ENCODE results near the gene INAFM2. TPM values are rescaled to one million over a fixed set of nuclear protein-coding genes. Genes with fewer than 3 reads are reported as not detected.
A peak's percentile ranks its signal among the peaks of the same experiment; 100 is the strongest.

Gene INAFM2
- total and polyA plus RNA-seq, 9 of the 15 experiments (the other 6 are each of a cell fraction or from before 2014, with no cell fraction given), result 11.8 to 43.1 (median 27.2) TPM

DNA sequence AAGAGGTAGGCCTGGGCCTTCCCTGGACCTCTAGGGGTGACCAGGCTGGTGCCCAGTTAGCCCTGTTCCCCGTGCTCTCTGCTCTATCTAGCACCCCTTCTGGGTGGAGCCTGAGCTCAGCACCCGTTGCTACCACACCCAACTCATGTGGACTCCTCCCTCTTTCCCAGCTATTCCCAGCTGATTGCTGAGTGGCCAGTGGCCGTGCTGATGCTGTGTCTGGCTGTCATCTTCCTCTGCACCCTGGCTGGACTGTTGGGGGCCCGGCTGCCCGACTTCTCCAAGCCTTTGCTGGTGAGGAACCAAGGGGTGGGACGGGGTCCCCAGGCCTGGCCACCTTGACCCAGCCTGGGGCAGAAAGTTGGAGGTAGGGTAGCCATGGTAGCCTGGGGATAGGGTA lies 40.8 kb downstream of the INAFM2 start:
- intact Hi-C loops (cut with micrococcal nuclease), result no loop called here
- FAIRE-seq, result peak; percentile 32

More for the DNA sequence above, 40.8 kb downstream of the INAFM2 start:
- Histone ChIP-seq H3K27me3 (ENCODE audit: control insufficient read depth in 2 of 2, insufficient read depth in 2 of 2, low read length in 2 of 2) (peaks cover 0 to 10% of the 10 kb centered on the region in 2 experiments; a peak in 2 of 5 replicates), H3K36me3 (ENCODE audit: control insufficient read depth, insufficient read depth, low read length) (no peaks in the 10 kb centered on the region), H3K27ac (ENCODE audit: extremely low read depth, low read depth, low read length) (no peak overlapping the region), H3K4me1 (replicated peaks in 1 of 2; ENCODE audit: control insufficient read depth in 2 of 2, insufficient read depth in 2 of 2, low read length in 2 of 2) (peaks cover 9 to 37% of the 10 kb centered on the region in 2 experiments), H4K20me1 (replicated peaks; ENCODE audit: control insufficient read depth, insufficient read depth, low read length) (no peaks in the 10 kb centered on the region), H3K9me3 (replicated peaks; ENCODE audit: control insufficient read depth, insufficient read depth, low read depth, low read length) (no peaks in the 10 kb centered on the region), H3K4me3 (no peak overlapping the region), H3K79me2 (ENCODE audit: control insufficient read depth, insufficient read depth, low read length) (no peaks in the 10 kb centered on the region), H2AFZ (ENCODE audit: low read depth, low read length) (no peak overlapping the region), H3K4me2 (ENCODE audit: insufficient read depth, low read length) (no peak overlapping the region), H3K9ac (ENCODE audit: insufficient read depth in 1 of 2, low read depth in 2 of 2, low read length in 2 of 2) (no peak overlapping the region), H3K9me1 (ENCODE audit: control insufficient read depth, insufficient read depth, low read length) (no peaks in the 10 kb centered on the region)
- ChIA-PET POLR2A (interaction anchor here (0.9 kb wide), 1 partner anchor 69 kb away, joined by 3 read pairs; no protein-coding TSS in a partner anchor), CTCF (ENCODE audit: low intra/inter-chr PET ratio) (no interaction called here)
- peak; percentile 45 to 76 (median 71) for DNase-seq (ENCODE audit: extremely low read depth in 1 of 4, low spot score in 3 of 4)
- 2% methylated on average over 5 of the region's 6 CpGs for WGBS (ENCODE audit: insufficient coverage, low coverage, missing lambda C conversion rate)
- no TSS peak for BruUV-seq (replicated peaks)
- TF ChIP-seq MTA3 (IDR thresholded peaks at IDR 0.05; ENCODE audit: borderline replicate concordance) (no peak), RAD51 (IDR thresholded peaks at IDR 0.05; ENCODE audit: borderline replicate concordance, low read depth) (no peak)
- TF ChIP-seq, protein P1, sequence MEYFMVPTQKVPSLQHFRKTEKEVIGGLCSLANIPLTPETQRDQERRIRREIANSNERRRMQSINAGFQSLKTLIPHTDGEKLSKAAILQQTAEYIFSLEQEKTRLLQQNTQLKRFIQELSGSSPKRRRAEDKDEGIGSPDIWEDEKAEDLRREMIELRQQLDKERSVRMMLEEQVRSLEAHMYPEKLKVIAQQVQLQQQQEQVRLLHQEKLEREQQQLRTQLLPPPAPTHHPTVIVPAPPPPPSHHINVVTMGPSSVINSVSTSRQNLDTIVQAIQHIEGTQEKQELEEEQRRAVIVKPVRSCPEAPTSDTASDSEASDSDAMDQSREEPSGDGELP (CRISPR knock-in tag; IDR thresholded peaks at IDR 0.05; ENCODE audit: borderline replicate concordance), result peak; percentile 86
- TF ChIP-seq, protein P2, sequence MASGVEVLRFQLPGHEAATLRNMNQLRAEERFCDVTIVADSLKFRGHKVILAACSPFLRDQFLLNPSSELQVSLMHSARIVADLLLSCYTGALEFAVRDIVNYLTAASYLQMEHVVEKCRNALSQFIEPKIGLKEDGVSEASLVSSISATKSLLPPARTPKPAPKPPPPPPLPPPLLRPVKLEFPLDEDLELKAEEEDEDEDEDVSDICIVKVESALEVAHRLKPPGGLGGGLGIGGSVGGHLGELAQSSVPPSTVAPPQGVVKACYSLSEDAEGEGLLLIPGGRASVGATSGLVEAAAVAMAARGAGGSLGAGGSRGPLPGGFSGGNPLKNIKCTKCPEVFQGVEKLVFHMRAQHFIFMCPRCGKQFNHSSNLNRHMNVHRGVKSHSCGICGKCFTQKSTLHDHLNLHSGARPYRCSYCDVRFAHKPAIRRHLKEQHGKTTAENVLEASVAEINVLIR (CRISPR knock-in tag; IDR thresholded peaks at IDR 0.05), result no peak
- ATAC-seq, result peak; percentile 70
- in situ Hi-C loops (cut with MboI), result no loop called here

Data from K562 (cell line).